Lower leg skin (tissue), 4 donors: ENCODE data around the gene FBRSL1. TPM values are rescaled to one million over a fixed set of nuclear protein-coding genes. Genes with fewer than 3 reads are reported as not detected.

Source experiments
- DNase-seq, 2 donors: peaks; one replicate each; pipeline ENCODE4 v3.0.0-alpha.2; 2019; ENCODE audit warnings: low spot score in 2 of 2
- H3K4me3 ChIP-seq: fragments of 200-600 bp; sonication (generic); 2 replicates; pipeline ENCODE4 v1.5.1; 2017; ENCODE audit warnings: mild to moderate bottlenecking, low read depth; ENCODE audit not compliant: poor library complexity, severe bottlenecking
- CTCF ChIP-seq, 3 donors: fragments of 450-650 bp; IDR thresholded peaks; one replicate each; pipeline ENCODE4 v1.5.1; 2016; ENCODE audit warnings: antibody characterized with exemption in 3 of 3, mild to moderate bottlenecking in 3 of 3, moderate library complexity in 2 of 3
- POLR2A ChIP-seq, 2 donors: fragments of 450-650 bp; IDR thresholded peaks; one replicate each; pipeline ENCODE4 v1.6.1; 2016 to 2017; ENCODE audit warnings: antibody characterized with exemption in 2 of 2, mild to moderate bottlenecking in 1 of 2, moderate library complexity in 1 of 2
- WGBS, 2 donors: methylation state at CpG; one replicate each; pipeline ENCODE4 v1.1.5; 2018; 5-methylcytosine and 5-hydroxymethylcytosine counted together
- intact Hi-C: fragments of 100-400 bp; cut with DNase I; formaldehyde crosslinking; loops from one replicate; pipeline ENCODE4 v1.15.0; 2023; ENCODE audit warnings: low total_unique reads
- total RNA-seq, 4 donors: library from RNA; depleted of rRNA; stranded (reverse); fragments of >200 nt; gene quantifications; one replicate each; pipeline ENCODE4 v1.1.0, GENCODE V29; 2016

FBRSL1 gene
- total RNA-seq, 4 donors from 2014 or later = 15.5 to 250 (median 19.6) TPM

- no peak for TF ChIP-seq CTCF (IDR thresholded peaks at IDR 0.05)
- no peak for TF ChIP-seq POLR2A (IDR thresholded peaks at IDR 0.05)
- 79 to 84% methylated on average over 8 of the region's 8 CpGs for WGBS, 2 donors
- no peak for DNase-seq
- intact Hi-C loops = no loop called here
- no peak overlapping the region for H3K4me3 ChIP-seq
Measured at GRCh38 chr12:132486168-132486567, 3.8 kb upstream of the FBRSL1 start.

GRCh38 chr12:132486576-132486975 is 3.4 kb upstream of the FBRSL1 start:
- no peak overlapping the region for H3K4me3 ChIP-seq
- intact Hi-C loops = no loop called here
- WGBS, 2 donors = 88 to 90% methylated on average over 15 to 17 of the region's 17 CpGs
- TF ChIP-seq POLR2A (IDR thresholded peaks at IDR 0.05) (no peak), CTCF (IDR thresholded peaks at IDR 0.05) (no peak)
- DNase-seq = no peak

- no peak for DNase-seq
- no peak overlapping the region for H3K4me3 ChIP-seq
- WGBS, 2 donors = 79 to 83% methylated on average over 11 to 14 of the region's 14 CpGs
- intact Hi-C loops = no loop called here
- TF ChIP-seq CTCF (IDR thresholded peaks at IDR 0.05) (no peak), POLR2A (IDR thresholded peaks at IDR 0.05) (no peak)
Measured at GRCh38 chr12:132487311-132487741, 2.6 kb upstream of the FBRSL1 start.

- no peak for TF ChIP-seq CTCF (IDR thresholded peaks at IDR 0.05)
- no peak for TF ChIP-seq POLR2A (IDR thresholded peaks at IDR 0.05)
- intact Hi-C loops = no loop called here
- whole genome bisulfite sequencing, 2 donors = 46 to 56% methylated on average over 18 to 23 of the region's 23 CpGs
- DNase-seq = peak in 1 of 2 donors; percentile 59
- peak overlapping the region; percentile 44 for H3K4me3 ChIP-seq
Measured at GRCh38 chr12:132488127-132489077, 1.5 kb upstream of the FBRSL1 start.

GRCh38 chr12:132489078-132489601 is 811 bp upstream of the FBRSL1 start:
- H3K4me3 ChIP-seq = peak overlapping the region; percentile 44
- no peak for TF ChIP-seq CTCF (IDR thresholded peaks at IDR 0.05)
- TF ChIP-seq POLR2A (IDR thresholded peaks at IDR 0.05) = no peak
- intact Hi-C loops = no loop called here
- no peak for DNase-seq
- WGBS, 2 donors = 5 to 16% methylated on average over 10 to 36 of the region's 46 CpGs
